AG09319 (cell line): ENCODE data around the gene SERTAD3.

ENCODE experiments used
- DNase-seq: peaks from one replicate; pipeline ENCODE4 v3.0.0-alpha.2; 2010; ENCODE audit warnings: low read depth; ENCODE audit errors: extremely low read depth
- CTCF ChIP-seq: IDR thresholded peaks from 2 replicates; pipeline ENCODE4 v1.5.1; 2011; ENCODE audit warnings: low read depth, mild to moderate bottlenecking, inconsistent platforms, low read length, moderate library complexity

SERTAD3 gene

GRCh38 chr19:40421993-40422747 lies 22.0 kb downstream of the SERTAD3 start:
- DNase-seq = no peak
- TF ChIP-seq CTCF = no peak

GRCh38 chr19:40420766-40421765 lies 23.1 kb downstream of the SERTAD3 start:
- peak; percentile 80 for DNase-seq
- peak; percentile 100 for TF ChIP-seq CTCF

GRCh38 chr19:40420451-40420765 lies 23.7 kb downstream of the SERTAD3 start:
- no peak for DNase-seq
- TF ChIP-seq CTCF = no peak

- TF ChIP-seq CTCF = no peak
- DNase-seq = no peak
Measured at GRCh38 chr19:40419780-40420179, 24.4 kb downstream of the SERTAD3 start.

GRCh38 chr19:40419066-40419612 lies 25.0 kb downstream of the SERTAD3 start:
- no peak for DNase-seq
- TF ChIP-seq CTCF = no peak

- TF ChIP-seq CTCF = no peak
- DNase-seq = no peak
Measured at GRCh38 chr19:40418040-40418439, 26.1 kb downstream of the SERTAD3 start.

- DNase-seq = no peak
- no peak for TF ChIP-seq CTCF
Measured at GRCh38 chr19:40417643-40417981, 26.5 kb downstream of the SERTAD3 start.
